Measurements from ENCODE around the gene OMG. TPM values are rescaled to one million over a fixed set of nuclear protein-coding genes. Genes with fewer than 3 reads are reported as not detected.
"Not testable (repeated sequence)": the region's sequence is repeated elsewhere in the genome, so short reads cannot be mapped to it uniquely, and the experiment has no call there.

Gene OMG
- not detected in 2 replicates for total RNA-seq (2014; rRNA removed; shearing (Covaris generic))

- no peak for DNase-seq (ENCODE audit: low spot score)
Observed at GRCh38 chr17:31297090-31297489, at the start of gene OMG. TSS of gene OMG (minus strand) at chr17:31297239. CDS start at chr17:31296331, 908 bp downstream.

GRCh38 chr17:31345191-31345747 is 48.2 kb upstream of the OMG start:
- DNase-seq (ENCODE audit: low spot score), result not testable (repeated sequence)

GRCh38 chr17:31339906-31340661 is 43.0 kb upstream of the OMG start:
- no peak for DNase-seq (ENCODE audit: low spot score)

- DNase-seq (ENCODE audit: low spot score), result no peak
Observed at GRCh38 chr17:31329221-31329620, 32.2 kb upstream of the OMG start.

- no peak for DNase-seq (ENCODE audit: low spot score)
Observed at GRCh38 chr17:31328160-31328535, 31.1 kb upstream of the OMG start.

GRCh38 chr17:31327534-31328159 is 30.6 kb upstream of the OMG start:
- no peak for DNase-seq (ENCODE audit: low spot score)

GRCh38 chr17:31323551-31323950 is 26.5 kb upstream of the OMG start:
- no peak for DNase-seq (ENCODE audit: low spot score)

GRCh38 chr17:31321966-31322365 is 24.9 kb upstream of the OMG start:
- no peak for DNase-seq (ENCODE audit: low spot score)

GRCh38 chr17:31321481-31321880 is 24.4 kb upstream of the OMG start, which contains the start of gene EVI2A:
TSS of gene EVI2A (minus strand) at chr17:31321622. CDS start at chr17:31319013, 2,609 bp downstream.
- no peak for DNase-seq (ENCODE audit: low spot score)

GRCh38 chr17:31320791-31321190 is 23.8 kb upstream of the OMG start:
- DNase-seq (ENCODE audit: low spot score), result no peak

- no peak for DNase-seq (ENCODE audit: low spot score)
Observed at GRCh38 chr17:31320241-31320640, 23.2 kb upstream of the OMG start.

- no peak for DNase-seq (ENCODE audit: low spot score)
Observed at GRCh38 chr17:31318851-31319661, 22.0 kb upstream of the OMG start.

GRCh38 chr17:31318298-31318801 is 21.3 kb upstream of the OMG start:
- DNase-seq (ENCODE audit: low spot score), result no peak

- no peak for DNase-seq (ENCODE audit: low spot score)
Observed at GRCh38 chr17:31314782-31315100, 17.7 kb upstream of the OMG start.

GRCh38 chr17:31313982-31314781 is 17.1 kb upstream of the OMG start, which contains the start of gene EVI2B:
TSS of gene EVI2B (minus strand) at chr17:31314054. CDS start at chr17:31305609, 8,445 bp downstream.
- no peak for DNase-seq (ENCODE audit: low spot score)

GRCh38 chr17:31312223-31312622 is 15.2 kb upstream of the OMG start:
- DNase-seq (ENCODE audit: low spot score), result not testable (repeated sequence)

- no peak for DNase-seq (ENCODE audit: low spot score)
Observed at GRCh38 chr17:31311526-31311925, 14.5 kb upstream of the OMG start.

GRCh38 chr17:31310886-31311285 is 13.8 kb upstream of the OMG start:
- no peak for DNase-seq (ENCODE audit: low spot score)

GRCh38 chr17:31310260-31310659 is 13.2 kb upstream of the OMG start:
- DNase-seq (ENCODE audit: low spot score), result no peak

GRCh38 chr17:31309556-31309955 is 12.5 kb upstream of the OMG start:
- no peak for DNase-seq (ENCODE audit: low spot score)

Measured in HT-29 (cell line).